GM19395 (cell line): Measurements from ENCODE around the gene SLC24A4.

Experiments
- ATAC-seq: cut with Tn5 transposase; IDR thresholded peaks from one replicate; pipeline ENCODE4 v1.9.1; 2021; ENCODE audit warnings: mild to moderate bottlenecking, moderate library complexity; ENCODE audit not compliant: unreplicated experiment

The SLC24A4 gene

DNA sequence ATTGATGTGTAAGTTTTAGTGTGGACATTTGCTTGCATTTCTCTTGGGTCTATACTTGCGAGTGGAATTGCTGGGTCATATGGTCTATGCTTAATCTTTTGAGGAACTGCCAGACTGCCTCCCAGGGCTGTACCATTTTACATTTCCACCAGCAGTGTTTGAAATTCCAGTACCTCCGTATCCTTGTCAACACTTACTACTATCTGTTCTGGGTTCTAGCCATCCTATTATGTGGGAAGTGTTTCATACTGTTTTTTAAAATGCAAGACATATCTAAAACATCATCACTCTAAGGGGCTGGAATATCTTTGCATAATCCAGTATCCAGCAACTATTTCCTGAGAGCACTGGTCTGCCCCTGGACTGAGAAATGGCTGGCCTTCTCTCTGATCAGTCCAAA lies 110.4 kb downstream of the SLC24A4 start:
- no peak for ATAC-seq

DNA sequence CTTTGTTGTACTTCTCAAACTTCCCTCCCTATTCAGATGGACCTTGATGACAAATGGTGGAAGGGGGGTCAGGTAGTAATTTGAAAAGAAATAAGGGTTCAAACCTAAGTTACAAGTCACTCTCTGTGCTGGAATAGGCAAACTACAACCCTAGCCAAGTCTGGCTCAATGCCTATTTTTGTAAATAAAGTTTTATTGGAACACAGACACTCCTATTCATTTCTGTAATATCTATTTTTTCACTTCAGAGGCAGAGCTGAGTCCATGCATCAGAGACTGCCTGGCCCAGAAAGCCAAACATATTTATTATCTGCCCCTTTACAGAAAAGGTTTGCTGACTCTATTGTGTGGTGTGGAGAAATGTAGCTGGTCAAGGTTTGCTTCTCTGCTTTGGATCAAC lies 112.2 kb downstream of the SLC24A4 start:
- no peak for ATAC-seq

DNA sequence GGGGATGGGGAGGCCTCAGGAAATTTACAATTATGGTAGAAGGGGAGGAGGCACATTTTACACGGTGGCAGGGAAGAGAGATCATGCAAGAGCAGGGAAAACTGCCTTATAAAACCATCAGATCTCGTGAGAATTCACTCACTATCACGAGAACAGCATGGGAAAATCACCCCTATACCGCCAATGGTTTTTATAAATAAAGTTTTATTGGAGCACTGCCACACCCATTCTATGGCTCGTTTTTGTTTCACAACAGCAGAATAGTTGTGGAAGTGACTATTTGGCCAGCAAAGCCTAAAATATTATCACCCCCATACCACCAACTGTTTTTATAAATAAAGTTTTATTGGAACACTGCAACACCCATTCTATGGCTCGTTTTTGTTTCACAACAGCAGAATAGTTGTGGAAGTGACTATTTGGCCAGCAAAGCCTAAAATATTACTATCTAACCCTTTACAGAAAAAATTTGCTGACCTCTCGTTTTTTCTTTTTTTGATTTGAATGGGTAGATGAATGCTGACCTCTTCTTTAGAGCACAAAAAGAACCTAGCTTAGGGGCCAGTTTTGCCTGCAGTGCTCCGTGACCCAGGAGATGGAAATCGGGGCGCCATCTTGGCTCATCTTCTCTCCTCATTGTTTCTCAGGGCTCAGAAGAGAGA lies 113.3 kb downstream of the SLC24A4 start:
- ATAC-seq: no peak

DNA sequence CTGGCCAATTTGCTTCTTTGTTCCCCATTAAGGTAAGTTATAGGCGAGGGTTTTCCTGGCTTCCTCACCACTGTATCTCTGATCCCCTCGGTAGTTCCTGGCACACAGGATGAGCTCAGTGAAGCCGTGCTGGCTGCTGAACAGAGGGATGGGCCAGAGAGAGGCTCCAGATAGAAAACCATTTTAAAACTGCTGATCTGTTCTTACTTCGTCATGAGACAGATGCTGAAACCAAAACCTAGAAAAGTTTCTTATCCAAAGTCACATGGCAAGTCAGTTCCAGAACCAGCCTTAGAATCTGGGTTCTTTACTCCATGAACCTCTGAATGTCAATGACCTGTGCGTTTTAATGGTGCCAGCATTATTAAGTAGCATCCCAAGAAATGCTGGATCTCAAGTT lies 114.3 kb downstream of the SLC24A4 start:
- ATAC-seq: no peak

- ATAC-seq: no peak
These were observed 114.8 kb downstream of the SLC24A4 start for GRCh38 chr14:92437729-92438285.

- ATAC-seq: no peak
These were observed 116.8 kb downstream of the SLC24A4 start for GRCh38 chr14:92439537-92440344.

DNA sequence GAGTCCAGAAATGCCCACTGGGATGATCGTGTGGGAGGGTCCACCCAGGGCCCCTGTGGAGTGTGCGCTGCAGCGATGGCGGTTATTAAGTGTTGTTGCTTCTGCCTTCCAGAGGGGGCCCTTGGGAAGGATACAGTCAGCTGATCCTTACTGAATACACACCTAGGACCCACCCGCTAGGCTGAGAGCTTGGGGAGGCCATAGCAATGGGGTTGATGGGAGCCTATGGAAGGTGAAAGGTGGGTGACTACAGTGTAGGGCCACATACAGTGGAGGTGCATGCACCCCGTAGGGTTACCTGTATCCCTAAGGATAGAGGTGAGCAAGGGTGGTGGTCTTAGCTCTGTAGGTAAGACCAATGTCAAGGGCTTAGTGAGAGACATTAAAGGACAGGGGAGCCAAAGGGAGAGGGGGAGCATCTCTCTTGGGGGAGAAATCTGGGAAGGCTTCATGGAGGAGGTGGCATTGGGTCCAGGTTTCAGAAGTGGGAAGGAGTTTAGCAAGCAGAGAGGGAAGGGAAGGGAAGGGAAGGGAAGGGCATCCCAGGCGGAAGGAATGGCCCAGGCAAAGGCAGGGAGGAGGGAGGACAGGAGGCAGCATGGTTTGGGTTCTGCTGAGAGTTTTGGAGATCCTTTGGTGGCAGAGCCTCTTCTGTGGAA lies 117.5 kb downstream of the SLC24A4 start:
- ATAC-seq: no peak

DNA sequence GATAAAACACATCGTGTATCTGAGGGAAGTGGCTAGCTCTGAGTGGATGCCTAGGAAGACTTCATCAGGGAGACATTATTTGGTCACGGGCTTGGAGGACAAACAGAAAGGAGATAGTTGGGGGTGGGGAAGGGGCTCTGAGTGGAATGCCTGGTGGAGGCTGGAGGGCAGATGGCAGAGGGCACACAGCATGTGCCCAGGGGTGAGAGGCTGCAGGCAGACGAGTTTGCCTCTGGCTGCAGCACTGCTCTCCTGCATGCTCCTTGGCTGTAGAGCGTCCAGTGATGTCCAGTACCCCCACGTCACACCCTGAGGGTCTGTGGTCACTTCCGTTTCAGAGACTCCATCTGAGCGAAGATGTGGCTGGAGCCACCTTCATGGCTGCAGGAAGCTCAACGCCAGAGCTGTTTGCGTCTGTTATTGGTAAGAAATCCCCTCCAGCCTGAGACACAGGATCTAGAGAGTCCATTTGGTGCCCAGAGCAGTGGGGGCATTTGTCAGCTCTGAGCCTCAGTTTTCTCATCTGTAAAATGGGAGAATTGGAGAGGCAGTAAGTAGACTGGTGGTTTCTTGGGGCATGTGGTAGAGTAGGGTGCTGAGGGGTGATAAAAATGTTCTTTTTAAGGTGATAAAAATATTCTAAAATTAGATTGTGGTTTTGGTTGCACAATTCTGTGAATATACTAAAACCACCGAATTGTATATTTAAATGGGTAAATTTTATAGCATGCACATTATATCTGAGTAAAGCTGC lies 119.0 kb downstream of the SLC24A4 start:
- no peak for ATAC-seq

DNA sequence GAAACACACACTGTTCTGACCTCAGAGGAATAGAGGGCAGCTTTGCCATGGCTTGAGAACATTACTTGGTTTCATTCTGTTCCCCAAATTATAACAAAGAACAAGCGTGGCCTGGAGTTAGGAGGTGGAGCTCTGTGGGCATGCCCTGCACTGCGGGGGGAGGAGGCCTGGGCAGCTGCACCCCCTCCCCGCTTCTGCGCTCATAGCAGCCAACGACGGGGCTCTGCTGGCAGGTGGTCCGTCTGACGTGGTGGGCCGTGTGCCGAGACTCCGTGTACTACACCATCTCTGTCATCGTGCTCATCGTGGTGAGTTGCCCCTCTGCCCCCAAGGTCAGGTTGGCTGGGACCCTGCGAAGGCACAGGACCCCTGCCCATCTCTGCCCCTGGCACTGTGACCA lies 120.2 kb downstream of the SLC24A4 start:
- ATAC-seq: no peak

DNA sequence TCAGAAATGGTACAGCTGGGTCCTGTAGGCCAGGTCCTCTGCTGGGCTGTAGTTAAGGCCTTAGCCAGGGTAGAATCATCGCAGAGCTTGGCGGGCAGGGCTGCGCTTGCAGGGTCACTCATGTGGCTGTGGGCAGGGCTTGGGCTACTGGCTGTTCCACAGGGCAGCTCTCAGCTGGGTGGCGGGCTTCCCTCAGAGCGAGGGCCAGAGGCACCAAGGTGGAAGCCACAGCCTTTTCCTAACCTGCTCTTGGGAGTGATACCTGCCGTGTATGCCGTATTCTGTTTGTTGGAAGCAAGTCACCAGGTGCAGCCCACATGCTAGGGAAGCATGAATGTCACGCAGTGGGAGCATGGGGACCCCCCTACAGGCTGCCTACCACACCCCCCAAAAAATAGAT lies 120.8 kb downstream of the SLC24A4 start:
- ATAC-seq: no peak

- ATAC-seq: no peak
These were observed 123.8 kb downstream of the SLC24A4 start for GRCh38 chr14:92446771-92447170.

DNA sequence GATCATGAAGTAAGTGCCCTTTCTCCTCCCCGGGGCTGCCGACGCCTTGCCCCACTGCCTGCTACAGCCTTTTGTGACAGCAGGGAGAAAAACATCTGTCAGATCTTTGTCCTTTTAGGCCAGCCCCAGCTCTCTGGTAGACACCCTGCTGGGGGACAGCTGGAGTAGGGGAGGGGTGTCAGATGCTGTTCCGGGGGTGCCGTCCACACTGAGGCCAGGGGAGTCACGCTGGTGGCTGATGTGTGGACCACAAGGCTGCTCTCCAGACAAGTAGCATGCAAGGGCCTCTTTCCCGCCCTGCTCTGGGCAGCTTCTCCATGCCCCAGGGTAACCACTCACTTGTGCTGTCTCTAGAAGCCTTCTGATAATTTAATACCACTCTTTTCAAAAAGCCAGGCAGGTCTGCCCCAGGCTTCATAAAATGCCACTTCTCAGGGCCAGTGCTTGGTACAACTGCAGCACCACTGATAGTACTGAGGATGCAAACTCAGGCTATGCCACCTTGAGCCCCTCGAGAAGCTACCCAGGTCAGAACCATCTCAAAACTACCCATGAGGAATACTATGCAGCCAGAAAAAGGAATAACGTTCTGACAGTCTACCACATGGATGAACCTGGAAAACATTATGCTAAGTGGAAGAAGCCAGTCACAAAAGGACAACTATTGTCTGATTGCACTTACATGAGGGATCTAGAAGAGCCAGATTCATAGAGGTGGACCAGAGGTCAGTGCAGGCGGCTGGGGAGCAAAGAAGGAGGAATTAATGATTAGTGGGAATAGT lies 124.6 kb downstream of the SLC24A4 start:
- ATAC-seq: no peak

GRCh38 chr14:92448786-92449185 lies 125.8 kb downstream of the SLC24A4 start:
- no peak for ATAC-seq

- ATAC-seq: no peak
These were observed 126.6 kb downstream of the SLC24A4 start for GRCh38 chr14:92449404-92450181.

- no peak for ATAC-seq
These were observed 127.5 kb downstream of the SLC24A4 start for GRCh38 chr14:92450351-92451070.

DNA sequence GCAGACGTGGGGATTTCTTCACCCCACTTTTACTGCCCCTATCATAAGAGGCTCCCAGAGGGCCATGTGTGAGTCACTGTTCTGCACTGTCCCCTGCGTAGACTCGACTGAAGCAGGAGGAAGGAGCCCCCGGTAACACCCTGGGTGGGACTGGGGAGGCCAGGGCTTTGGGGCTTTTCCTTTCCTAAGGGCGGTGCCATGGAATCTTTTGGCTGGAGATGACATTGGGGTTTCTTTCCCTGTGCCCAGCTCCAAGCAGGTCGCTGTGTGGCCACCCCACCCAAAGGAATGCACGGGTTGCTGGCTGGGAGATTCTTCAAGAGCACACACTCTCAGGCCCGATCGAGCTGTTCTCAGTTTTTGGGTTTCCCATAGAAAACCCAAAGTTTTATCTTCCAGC lies 128.3 kb downstream of the SLC24A4 start:
- no peak for ATAC-seq

- ATAC-seq: no peak
These were observed 128.8 kb downstream of the SLC24A4 start for GRCh38 chr14:92451755-92452154.

DNA sequence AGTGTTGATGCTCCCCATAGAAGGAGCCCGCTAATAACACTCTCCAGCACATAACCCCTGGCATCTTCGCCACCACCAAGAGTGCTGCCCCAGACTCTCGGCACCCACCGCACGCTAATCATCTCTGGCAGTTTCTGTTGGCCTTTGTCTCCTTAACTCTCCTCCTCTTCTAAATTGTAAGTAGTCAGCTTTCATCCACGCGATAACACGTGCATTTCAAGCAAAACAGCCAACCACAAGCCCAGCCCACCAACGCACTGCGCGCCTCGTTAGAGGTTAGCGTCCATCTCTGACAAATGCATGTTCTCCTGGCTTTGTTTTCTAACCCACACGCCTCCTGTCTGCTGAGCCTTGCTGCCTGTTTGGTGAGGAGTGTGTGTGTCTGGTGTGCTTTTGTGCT lies 129.5 kb downstream of the SLC24A4 start:
- no peak for ATAC-seq

- ATAC-seq: no peak
These were observed 130.7 kb downstream of the SLC24A4 start for GRCh38 chr14:92453691-92454090.
